Endothelial cell of umbilical vein (primary cell): ENCODE results near the gene MFGE8. TPM values are rescaled to one million over a fixed set of nuclear protein-coding genes. Genes with fewer than 3 reads are reported as not detected.

Experiments used
- BruUV-seq: library from RNA; stranded (reverse); fragments of 400-500 nt; replicated peaks from 2 replicates; lab custom pipeline; 2021; lab: Mats Ljungman, UMichigan
- CTCF ChIA-PET: fragments of 300-600, 350-600 bp; sonication (Branson Sonifier 250); formaldehyde crosslinking; loops from one replicate; lab custom pipeline; 2021; ENCODE audit warnings: antibody characterized with exemption, inconsistent platforms; lab: Charles Lee
- POLR2A ChIA-PET: fragments of 300-600, 350-600 bp; sonication (Branson Sonifier 250); formaldehyde crosslinking; loops from one replicate; lab custom pipeline; 2021; ENCODE audit warnings: antibody characterized with exemption, inconsistent platforms; lab: Charles Lee
- DNase-seq: peaks from one replicate; pipeline ENCODE4 v3.0.0-alpha.2; 2011; ENCODE audit warnings: low read depth, low spot score
- FAIRE-seq: peaks from 2 replicates; lab custom pipeline; 2011; peaks lifted over from hg19 to GRCh38; lab: Jason Lieb, UNC
- H2AFZ ChIP-seq: 2 replicates; pipeline ENCODE4 v1.6.0; 2012; ENCODE audit warnings: low read depth, low read length, control low read depth, inconsistent platforms
- H3K27ac ChIP-seq: 2 replicates; pipeline ENCODE4 v1.5.1; 2011; ENCODE audit warnings: low read depth, mild to moderate bottlenecking, control low read depth, low read length, moderate library complexity; ENCODE audit not compliant: insufficient read depth
- H3K27me3 ChIP-seq, 2 experiments: 2 replicates each; pipeline versions ENCODE4 v1.6.0 to v1.6.1; 2011; ENCODE audit warnings: low read length in 2 of 2, mixed read lengths in 1 of 2; ENCODE audit not compliant: control insufficient read depth in 2 of 2, insufficient read depth in 2 of 2
- H3K36me3 ChIP-seq, 2 experiments: 2 replicates in 1 of 2; 3 replicates in 1 of 2; pipeline ENCODE4 v1.5.1; 2011; ENCODE audit warnings: low read length in 2 of 2, mild to moderate bottlenecking in 1 of 2, moderate library complexity in 1 of 2; ENCODE audit not compliant: control insufficient read depth in 2 of 2, insufficient read depth in 2 of 2; ENCODE audit errors: extremely low read depth in 1 of 2
- H3K4me1 ChIP-seq: 3 replicates; pipeline ENCODE4 v1.5.1; 2011; ENCODE audit warnings: mild to moderate bottlenecking, low read length; ENCODE audit not compliant: control insufficient read depth, insufficient read depth; ENCODE audit errors: extremely low read depth
- H3K4me2 ChIP-seq: 2 replicates; pipeline ENCODE4 v1.6.1; 2011; ENCODE audit warnings: low read length, control low read depth, mixed read lengths; ENCODE audit not compliant: insufficient read depth
- H3K4me3 ChIP-seq, 3 experiments: fragments of 200-600 bp in 1 of 3; sonication (generic), shearing (Covaris generic) in 1 of 3; replicated peaks in 1 of 3; 2 replicates each; pipeline ENCODE4 v1.5.1; 2011 to 2016; ENCODE audit warnings: control low read depth in 3 of 3, low read length in 3 of 3, mild to moderate bottlenecking in 2 of 3, inconsistent platforms in 1 of 3, low read depth in 1 of 3, moderate library complexity in 1 of 3; ENCODE audit not compliant: insufficient read depth in 1 of 3
- H3K79me2 ChIP-seq: 2 replicates; pipeline ENCODE4 v1.6.0; 2012; ENCODE audit warnings: low read length, inconsistent platforms; ENCODE audit not compliant: control insufficient read depth, insufficient read depth
- H3K9ac ChIP-seq: replicated peaks from 2 replicates; pipeline ENCODE3; 2011; ENCODE audit warnings: low read length, control low read depth; ENCODE audit not compliant: insufficient read depth; ENCODE audit errors: extremely low read depth
- H3K9me1 ChIP-seq: replicated peaks from 3 replicates; pipeline ENCODE4 v1.6.0; 2011; ENCODE audit warnings: mild to moderate bottlenecking, low read length; ENCODE audit not compliant: control insufficient read depth, insufficient read depth; ENCODE audit errors: extremely low read depth
- H3K9me3 ChIP-seq: replicated peaks from 2 replicates; pipeline ENCODE4 v1.5.1; 2012; ENCODE audit warnings: low read length, inconsistent platforms; ENCODE audit not compliant: control insufficient read depth, insufficient read depth
- H4K20me1 ChIP-seq: replicated peaks from 2 replicates; pipeline ENCODE3; 2011; ENCODE audit warnings: mild to moderate bottlenecking, low read length; ENCODE audit not compliant: control insufficient read depth, insufficient read depth; ENCODE audit errors: extremely low read depth
- EZH2 ChIP-seq: IDR thresholded peaks from 2 replicates; pipeline ENCODE4 v1.6.1; 2012; ENCODE audit warnings: borderline replicate concordance, low read depth, mild to moderate bottlenecking, moderate library complexity, low read length, inconsistent platforms; ENCODE audit not compliant: severe bottlenecking
- FOS ChIP-seq: IDR thresholded peaks from 2 replicates; pipeline ENCODE4 v1.6.1; 2011; ENCODE audit warnings: mild to moderate bottlenecking, low read length, moderate library complexity, borderline replicate concordance; ENCODE audit not compliant: insufficient read depth
- GATA2 ChIP-seq: IDR thresholded peaks from 2 replicates; pipeline ENCODE4 v1.7.0; 2011; ENCODE audit warnings: low read depth, mild to moderate bottlenecking, moderate library complexity, mixed read lengths, low read length; ENCODE audit not compliant: insufficient read length, insufficient read depth
- JUN ChIP-seq: IDR thresholded peaks from 2 replicates; pipeline ENCODE4 v1.6.1; 2011; ENCODE audit warnings: borderline replicate concordance, low read depth; ENCODE audit not compliant: insufficient read length, insufficient read depth
- MAX ChIP-seq: IDR thresholded peaks from 2 replicates; pipeline ENCODE4 v1.6.1; 2011; ENCODE audit not compliant: insufficient read depth, insufficient read length
- MYC ChIP-seq: IDR thresholded peaks from one replicate; pipeline ENCODE4 v1.6.1; 2011; ENCODE audit warnings: mild to moderate bottlenecking, low read depth, low read length
- POLR2A ChIP-seq: IDR thresholded peaks from 2 replicates; pipeline ENCODE4 v1.6.1; 2012; ENCODE audit warnings: low read depth, mild to moderate bottlenecking, control low read depth, low read length
- POLR2AphosphoS5 ChIP-seq: IDR thresholded peaks from 2 replicates; pipeline ENCODE4 v1.6.1; 2012; ENCODE audit warnings: low read depth, mild to moderate bottlenecking, control low read depth, low read length, moderate library complexity; ENCODE audit not compliant: insufficient read depth
- dilution Hi-C: fragments of 300-500 bp; cut with MboI; formaldehyde crosslinking; loops from one replicate; pipeline ENCODE4 v1.15.0; 2019; ENCODE audit warnings: low sequenced_read_pairs; ENCODE audit not compliant: extremely low pct_ligation_motif_present
- intact Hi-C: fragments of 100-400 bp; cut with micrococcal nuclease; formaldehyde crosslinking; loops from one replicate; pipeline ENCODE4 v1.10.0; 2022
- polyA plus RNA-seq, 4 experiments: library from polyadenylated mRNA; depleted of rRNA in 3 of 4; stranded (reverse) in 3 of 4; unstranded in 1 of 4; fragments of >200 nt; gene quantifications; 2 replicates each; pipeline versions ENCODE4 v1.2.1 to v1.2.3, GENCODE V29; 2011 to 2012; ENCODE audit warnings: missing spikeins in 1 of 4
- total RNA-seq: library from RNA; stranded (reverse); gene quantifications from 2 replicates; pipeline ENCODE4 v1.2.3, GENCODE V29; 2021
- TF ChIP-seq, protein P1 (sequence below), 2 donors: IDR thresholded peaks; 1 replicate in 1 of 2; 2 replicates in 1 of 2; pipeline ENCODE4 v1.5.1; 2011; ENCODE audit warnings: low read length in 2 of 2, mild to moderate bottlenecking in 2 of 2, moderate library complexity in 2 of 2, control low read depth in 1 of 2, inconsistent platforms in 1 of 2, low read depth in 1 of 2; ENCODE audit not compliant: insufficient read depth in 1 of 2; ENCODE audit errors: extremely low read depth in 1 of 2

The MFGE8 gene
- total and polyA plus RNA-seq, 2 donors (not counting 3 experiments of a cell fraction or from before 2014, with no cell fraction given), result 108 to 117 TPM

DNA sequence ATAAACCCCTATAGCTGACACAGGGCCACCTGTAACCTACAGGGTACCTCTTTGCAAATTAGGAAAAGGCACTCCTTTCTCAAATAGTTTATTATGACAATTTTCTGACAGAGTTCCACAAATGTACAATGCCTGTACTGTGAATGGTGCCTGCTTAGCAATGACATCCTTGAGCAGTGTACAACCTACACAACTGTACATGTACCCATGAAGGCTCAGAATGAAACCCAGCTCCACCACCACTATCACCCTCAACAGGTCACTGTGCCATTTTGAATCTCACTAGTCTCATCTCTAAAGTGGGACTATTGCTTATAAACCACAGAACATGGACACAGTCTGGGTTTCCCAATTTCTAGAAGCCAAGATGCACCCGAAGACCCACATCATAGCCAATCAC lies 7.0 kb downstream of the MFGE8 start:
- H3K36me3 ChIP-seq, result no peaks in the 10 kb centered on the region
- no peaks in the 10 kb centered on the region for H3K79me2 ChIP-seq
- DNase-seq (no peak), FAIRE-seq (no peak)
- no peak overlapping the region for H3K4me3 ChIP-seq
- no peak overlapping the region for H3K9ac ChIP-seq
- no peaks in the 10 kb centered on the region for H3K27me3 ChIP-seq
- no peaks in the 10 kb centered on the region for H3K4me1 ChIP-seq
- BruUV-seq, result no TSS peak
- H2AFZ ChIP-seq, result no peak overlapping the region
- H3K27ac ChIP-seq, result no peak overlapping the region
- POLR2A ChIA-PET, result interaction anchor here (0.6 kb wide), 1 partner anchor 197 kb away, joined by 3 read pairs; no protein-coding TSS in a partner anchor
- dilution Hi-C loops, result no loop called here
- CTCF ChIA-PET, result interaction anchor here (1.3 to 4.7 kb wide), 6 partner anchors 8 to 212 kb away, joined by 3 to 82 read pairs (median 24); partner anchors contain the start of genes HAPLN3 and MFGE8
- H4K20me1 ChIP-seq, result no peaks in the 10 kb centered on the region
- H3K9me3 ChIP-seq, result no peaks in the 10 kb centered on the region
- no peaks in the 10 kb centered on the region for H3K9me1 ChIP-seq
- no peak overlapping the region for H3K4me2 ChIP-seq
- intact Hi-C loops, result no loop called here
- no peak for TF ChIP-seq MYC
- no peak for TF ChIP-seq EZH2
- no peak for TF ChIP-seq GATA2
- TF ChIP-seq FOS, result no peak
- TF ChIP-seq POLR2A, result no peak
- TF ChIP-seq MAX, result no peak
- TF ChIP-seq JUN, result no peak
- no peak for TF ChIP-seq POLR2AphosphoS5
- TF ChIP-seq, protein P1, sequence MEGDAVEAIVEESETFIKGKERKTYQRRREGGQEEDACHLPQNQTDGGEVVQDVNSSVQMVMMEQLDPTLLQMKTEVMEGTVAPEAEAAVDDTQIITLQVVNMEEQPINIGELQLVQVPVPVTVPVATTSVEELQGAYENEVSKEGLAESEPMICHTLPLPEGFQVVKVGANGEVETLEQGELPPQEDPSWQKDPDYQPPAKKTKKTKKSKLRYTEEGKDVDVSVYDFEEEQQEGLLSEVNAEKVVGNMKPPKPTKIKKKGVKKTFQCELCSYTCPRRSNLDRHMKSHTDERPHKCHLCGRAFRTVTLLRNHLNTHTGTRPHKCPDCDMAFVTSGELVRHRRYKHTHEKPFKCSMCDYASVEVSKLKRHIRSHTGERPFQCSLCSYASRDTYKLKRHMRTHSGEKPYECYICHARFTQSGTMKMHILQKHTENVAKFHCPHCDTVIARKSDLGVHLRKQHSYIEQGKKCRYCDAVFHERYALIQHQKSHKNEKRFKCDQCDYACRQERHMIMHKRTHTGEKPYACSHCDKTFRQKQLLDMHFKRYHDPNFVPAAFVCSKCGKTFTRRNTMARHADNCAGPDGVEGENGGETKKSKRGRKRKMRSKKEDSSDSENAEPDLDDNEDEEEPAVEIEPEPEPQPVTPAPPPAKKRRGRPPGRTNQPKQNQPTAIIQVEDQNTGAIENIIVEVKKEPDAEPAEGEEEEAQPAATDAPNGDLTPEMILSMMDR (IDR thresholded peaks at IDR 0.05; ENCODE audit: extremely low read depth in 1 of 2, insufficient read depth in 1 of 2, low read depth in 1 of 2, low read length in 2 of 2), result no peak
